NK-92 (cell line): ENCODE data around the gene PRDX6.
"Not testable (repeated sequence)": the region's sequence is repeated elsewhere in the genome, so short reads cannot be mapped to it uniquely, and the experiment has no call there.

ENCODE experiments used
- DNase-seq: peaks from one replicate; lab custom pipeline; 2025; ENCODE audit not compliant: unreplicated experiment; lab: John Stamatoyannopoulos, UW

The PRDX6 gene

GRCh38 chr1:173477286-173478093, at the start of gene PRDX6:
PRDX6 (plus strand) TSS chr1:173477335; CDS start chr1:173477398, 63 bp downstream.
- no peak for DNase-seq

GRCh38 chr1:173429471-173430402, 47.4 kb upstream of the PRDX6 start:
- no peak for DNase-seq

GRCh38 chr1:173430677-173431303, 46.3 kb upstream of the PRDX6 start:
- no peak for DNase-seq

- peak; percentile 27 for DNase-seq
Observed at GRCh38 chr1:173431304-173432045, 45.7 kb upstream of the PRDX6 start.

- DNase-seq: no peak
Observed at GRCh38 chr1:173432331-173432730, 44.8 kb upstream of the PRDX6 start.

- no peak for DNase-seq
Observed at GRCh38 chr1:173433751-173434326, 43.3 kb upstream of the PRDX6 start.

GRCh38 chr1:173436841-173437428, 40.2 kb upstream of the PRDX6 start:
- DNase-seq: no peak

- DNase-seq: no peak
Observed at GRCh38 chr1:173438675-173439074, 38.5 kb upstream of the PRDX6 start.

GRCh38 chr1:173440430-173440829, 36.7 kb upstream of the PRDX6 start:
- no peak for DNase-seq

- DNase-seq: no peak
Observed at GRCh38 chr1:173444757-173445156, 32.4 kb upstream of the PRDX6 start.

- no peak for DNase-seq
Observed at GRCh38 chr1:173445164-173445563, 32.0 kb upstream of the PRDX6 start.

GRCh38 chr1:173445656-173446055, 31.5 kb upstream of the PRDX6 start:
- DNase-seq: no peak

- DNase-seq: no peak
Observed at GRCh38 chr1:173447224-173447623, 29.9 kb upstream of the PRDX6 start.

GRCh38 chr1:173448945-173449344, 28.2 kb upstream of the PRDX6 start:
- DNase-seq: no peak

- no peak for DNase-seq
Observed at GRCh38 chr1:173451981-173452380, 25.2 kb upstream of the PRDX6 start.

- no peak for DNase-seq
Observed at GRCh38 chr1:173453982-173454381, 23.2 kb upstream of the PRDX6 start.

- no peak for DNase-seq
Observed at GRCh38 chr1:173454966-173455524, 22.1 kb upstream of the PRDX6 start.

- DNase-seq: no peak
Observed at GRCh38 chr1:173459885-173460284, 17.2 kb upstream of the PRDX6 start.

GRCh38 chr1:173462666-173463065, 14.5 kb upstream of the PRDX6 start:
- DNase-seq: not testable (repeated sequence)

GRCh38 chr1:173464185-173464584, 12.9 kb upstream of the PRDX6 start:
- not testable (repeated sequence) for DNase-seq
